Lower leg skin (tissue), 4 donors: ENCODE data around the gene HSPBP1. TPM values are rescaled to one million over a fixed set of nuclear protein-coding genes. Genes with fewer than 3 reads are reported as not detected.

Experiments used
- DNase-seq, 2 donors: peaks; one replicate each; pipeline ENCODE4 v3.0.0-alpha.2; 2019; ENCODE audit warnings: low spot score in 2 of 2
- H3K4me3 ChIP-seq: fragments of 200-600 bp; sonication (generic); 2 replicates; pipeline ENCODE4 v1.5.1; 2017; ENCODE audit warnings: mild to moderate bottlenecking, low read depth; ENCODE audit not compliant: poor library complexity, severe bottlenecking
- CTCF ChIP-seq, 3 donors: fragments of 450-650 bp; IDR thresholded peaks; one replicate each; pipeline ENCODE4 v1.5.1; 2016; ENCODE audit warnings: antibody characterized with exemption in 3 of 3, mild to moderate bottlenecking in 3 of 3, moderate library complexity in 2 of 3
- POLR2A ChIP-seq, 2 donors: fragments of 450-650 bp; IDR thresholded peaks; one replicate each; pipeline ENCODE4 v1.6.1; 2016 to 2017; ENCODE audit warnings: antibody characterized with exemption in 2 of 2, mild to moderate bottlenecking in 1 of 2, moderate library complexity in 1 of 2
- WGBS, 2 donors: methylation state at CpG; one replicate each; pipeline ENCODE4 v1.1.5; 2018; 5-methylcytosine and 5-hydroxymethylcytosine counted together
- intact Hi-C: fragments of 100-400 bp; cut with DNase I; formaldehyde crosslinking; loops from one replicate; pipeline ENCODE4 v1.15.0; 2023; ENCODE audit warnings: low total_unique reads
- total RNA-seq, 4 donors: library from RNA; depleted of rRNA; stranded (reverse); fragments of >200 nt; gene quantifications; one replicate each; pipeline ENCODE4 v1.1.0, GENCODE V29; 2016

The HSPBP1 gene
- total RNA-seq, 4 donors from 2014 or later = 17.8 to 35.5 (median 25.6) TPM

GRCh38 chr19:55242517-55242916, 37.4 kb downstream of the HSPBP1 start:
- intact Hi-C loops = no loop called here
- no peak for TF ChIP-seq POLR2A (IDR thresholded peaks at IDR 0.05)
- 75 to 81% methylated on average over 7 of the region's 7 CpGs for WGBS, 2 donors
- no peak overlapping the region for H3K4me3 ChIP-seq
- DNase-seq = no peak

GRCh38 chr19:55241935-55242464, 37.9 kb downstream of the HSPBP1 start:
- WGBS, 2 donors = 90 to 100% methylated on average over 2 to 5 of the region's 16 CpGs
- TF ChIP-seq CTCF (IDR thresholded peaks at IDR 0.05) = no peak
- TF ChIP-seq POLR2A (IDR thresholded peaks at IDR 0.05) = no peak
- H3K4me3 ChIP-seq = no peak overlapping the region
- intact Hi-C loops = no loop called here
- no peak for DNase-seq

- intact Hi-C loops = no loop called here
- H3K4me3 ChIP-seq = no peak overlapping the region
- DNase-seq = no peak
- WGBS, 2 donors = 92% methylated on average over 25 to 37 of the region's 37 CpGs
- TF ChIP-seq POLR2A (IDR thresholded peaks at IDR 0.05) (no peak), CTCF (IDR thresholded peaks at IDR 0.05) (no peak)
These were observed 38.6 kb downstream of the HSPBP1 start for GRCh38 chr19:55241143-55241934.

GRCh38 chr19:55240713-55241020, 39.2 kb downstream of the HSPBP1 start:
- no peak for DNase-seq

GRCh38 chr19:55239004-55239403, 40.9 kb downstream of the HSPBP1 start:
- no peak for DNase-seq
- no peak overlapping the region for H3K4me3 ChIP-seq
- TF ChIP-seq POLR2A (IDR thresholded peaks at IDR 0.05) (no peak), CTCF (IDR thresholded peaks at IDR 0.05) (no peak)
- 87 to 90% methylated on average over 10 to 12 of the region's 12 CpGs for WGBS, 2 donors
- intact Hi-C loops = no loop called here

More at GRCh38 chr19:55240713-55241020, 39.2 kb downstream of the HSPBP1 start:
- TF ChIP-seq POLR2A (IDR thresholded peaks at IDR 0.05) (no peak), CTCF (IDR thresholded peaks at IDR 0.05) (no peak)
- WGBS, 2 donors = 84 to 92% methylated on average over 6 of the region's 6 CpGs
- H3K4me3 ChIP-seq = no peak overlapping the region
- intact Hi-C loops = no loop called here

- WGBS, 2 donors = 87 to 96% methylated on average over 8 of the region's 8 CpGs
- intact Hi-C loops = no loop called here
- TF ChIP-seq CTCF (IDR thresholded peaks at IDR 0.05) (no peak), POLR2A (IDR thresholded peaks at IDR 0.05) (no peak)
- H3K4me3 ChIP-seq = no peak overlapping the region
- no peak for DNase-seq
These were observed 41.9 kb downstream of the HSPBP1 start for GRCh38 chr19:55238030-55238429.
